Measurements from ENCODE around the gene BMP2. TPM values are rescaled to one million over a fixed set of nuclear protein-coding genes. Genes with fewer than 3 reads are reported as not detected.

The BMP2 gene
- total RNA-seq, 1 donor from 2014 or later = 8.2 TPM

- peak; percentile 3 for DNase-seq (ENCODE audit: low spot score)
Observed at GRCh38 chr20:6829510-6830116, 62.1 kb downstream of the BMP2 start.

Measured in umbilical cord (tissue), 2 donors.